ENCODE results near the gene DNAJB13.

GRCh38 chr11:74004046-74004695 lies 53.3 kb downstream of the DNAJB13 start:
- TF ChIP-seq CTCF (conservative IDR thresholded peaks at IDR 0.05; ENCODE audit: low read depth, low read length), result no peak
- TF ChIP-seq EZH2phosphoT487 (IDR thresholded peaks at IDR 0.05; ENCODE audit: borderline replicate concordance, low read length), result no peak
- TF ChIP-seq EZH2 (IDR thresholded peaks at IDR 0.05; ENCODE audit: low read length, unreplicated experiment), result no peak

All from PC-3 (cell line).